Spinal cord (tissue), 10 donors: ENCODE results near the gene SPECC1. TPM values are rescaled to one million over a fixed set of nuclear protein-coding genes. Genes with fewer than 3 reads are reported as not detected.
"Not testable (repeated sequence)": the region's sequence is repeated elsewhere in the genome, so short reads cannot be mapped to it uniquely, and the experiment has no call there.

Experiments
- DNase-seq, 6 donors: peaks; one replicate each; pipeline versions ENCODE4 v3.0.0 to v3.0.0-alpha.2; 2013 to 2015; ENCODE audit warnings: low spot score in 6 of 6, low read depth in 4 of 6
- H3K27ac ChIP-seq: one replicate; pipeline ENCODE4 v1.5.1; 2013; ENCODE audit warnings: low read depth, low read length, control low read depth
- H3K27me3 ChIP-seq: one replicate; pipeline ENCODE4 v1.6.1; 2013; ENCODE audit warnings: low read length; ENCODE audit not compliant: control insufficient read depth, insufficient read depth
- H3K36me3 ChIP-seq: one replicate; pipeline ENCODE4 v1.6.1; 2013; ENCODE audit warnings: low read length; ENCODE audit not compliant: control insufficient read depth, insufficient read depth
- H3K4me1 ChIP-seq: one replicate; pipeline ENCODE4 v1.6.1; 2013; ENCODE audit warnings: low read length; ENCODE audit not compliant: control insufficient read depth, insufficient read depth
- H3K4me3 ChIP-seq: one replicate; pipeline ENCODE4 v1.5.1; 2013; ENCODE audit warnings: low read depth, low read length, control low read depth
- H3K9me3 ChIP-seq: one replicate; pipeline ENCODE4 v1.6.1; 2013; ENCODE audit warnings: low read length; ENCODE audit not compliant: control insufficient read depth, insufficient read depth
- WGBS: methylation state at CpG from one replicate; pipeline ENCODE4 v1.1.5; 2013; ENCODE audit warnings: missing lambda C conversion rate; ENCODE audit not compliant: insufficient coverage; 5-methylcytosine and 5-hydroxymethylcytosine counted together
- polyA plus RNA-seq, 2 donors: library from polyadenylated mRNA; unstranded; fragments of 120-200 nt; gene quantifications; one replicate each; pipeline ENCODE4 v1.2.1, GENCODE V29; 2013; ENCODE audit not compliant: insufficient read length in 2 of 2
- total RNA-seq, 2 donors: library from RNA; depleted of rRNA in 1 of 2; stranded (reverse); fragments of 120-200 nt in 1 of 2; fragments of >200 nt in 1 of 2; gene quantifications; one replicate each; pipeline versions ENCODE4 v1.2.3 to v1.2.4, GENCODE V29; 2013 to 2014
- donor health status: healthy.

Gene SPECC1
- total and polyA plus RNA-seq, 4 donors, result 45.6 to 52.1 (median 49.9) TPM

DNA sequence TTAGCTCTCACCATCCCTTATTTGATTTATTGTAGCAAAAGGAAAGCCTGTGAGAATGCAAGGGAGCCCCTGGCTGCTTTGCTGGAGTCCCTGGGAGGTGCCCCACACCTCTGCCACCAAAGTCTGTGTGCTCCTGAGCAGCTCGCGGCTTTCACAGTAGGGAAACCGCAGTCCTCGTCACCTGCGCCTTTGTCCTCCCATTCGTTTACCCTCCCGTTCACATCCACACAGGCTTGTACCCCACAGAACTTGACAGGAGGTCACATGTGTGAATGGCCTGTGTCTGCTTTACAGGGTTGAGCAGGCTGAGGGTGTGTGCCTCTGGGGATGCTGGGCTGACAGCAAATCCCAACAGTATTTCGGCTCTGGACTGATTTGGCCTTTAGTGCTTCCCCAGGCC, 305.7 kb downstream of the SPECC1 start:
- no peak for DNase-seq
- Histone ChIP-seq H3K27me3 (no peaks in the 10 kb centered on the region), H3K4me3 (no peak overlapping the region), H3K27ac (no peak overlapping the region), H3K4me1 (peaks cover 11% of the 10 kb centered on the region), H3K36me3 (peaks cover 32% of the 10 kb centered on the region), H3K9me3 (no peaks in the 10 kb centered on the region)
- 83% methylated on average over 5 of the region's 8 CpGs for WGBS

DNA sequence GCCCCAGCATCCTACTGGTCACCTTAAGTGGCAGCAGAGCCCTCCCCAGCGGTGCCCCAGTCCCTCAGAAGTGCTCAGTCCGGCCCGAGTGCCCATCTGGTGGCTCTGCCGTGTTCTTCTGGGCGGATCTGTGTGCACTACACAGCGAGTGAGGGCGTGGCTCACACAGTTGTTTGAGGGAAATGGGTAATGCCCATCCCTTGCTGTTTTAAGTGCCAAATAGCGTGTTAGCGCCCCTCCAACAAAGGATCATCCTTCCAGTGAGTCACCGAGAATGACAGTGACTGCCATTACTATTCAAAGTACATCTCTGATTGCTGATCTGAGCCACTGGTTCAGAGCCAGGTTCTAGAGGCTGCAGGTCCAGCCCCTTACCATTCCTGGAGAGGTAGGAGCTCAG, 306.2 kb downstream of the SPECC1 start:
- Histone ChIP-seq H3K9me3 (no peaks in the 10 kb centered on the region), H3K27me3 (no peaks in the 10 kb centered on the region), H3K4me3 (no peak overlapping the region), H3K27ac (no peak overlapping the region), H3K4me1 (peaks cover 11% of the 10 kb centered on the region), H3K36me3 (peaks cover 32% of the 10 kb centered on the region)
- 89% methylated on average over 8 of the region's 10 CpGs for WGBS
- DNase-seq, result no peak

DNA sequence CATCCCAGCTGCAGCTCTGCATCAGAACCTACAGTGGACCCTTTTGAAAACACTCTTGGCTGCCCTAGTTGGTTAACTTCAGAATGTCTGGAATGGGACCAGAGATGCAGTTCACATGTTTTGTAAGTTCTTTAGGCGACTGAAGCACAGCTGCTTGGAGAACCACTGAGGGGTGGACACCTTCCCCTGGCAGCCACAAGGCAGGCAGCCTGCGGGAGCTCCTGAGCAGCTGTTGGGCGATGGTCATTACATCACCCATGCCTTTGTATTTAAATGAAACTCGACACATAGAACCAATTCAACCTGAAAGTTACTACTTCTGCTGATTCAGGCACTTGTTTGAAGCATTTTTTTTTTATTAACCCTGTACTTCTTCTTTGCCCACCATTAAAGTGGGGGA, 306.7 kb downstream of the SPECC1 start:
- Histone ChIP-seq H3K4me3 (no peak overlapping the region), H3K36me3 (peaks cover 29% of the 10 kb centered on the region), H3K27ac (no peak overlapping the region), H3K4me1 (peaks cover 12% of the 10 kb centered on the region), H3K27me3 (no peaks in the 10 kb centered on the region), H3K9me3 (no peaks in the 10 kb centered on the region)
- DNase-seq, result no peak
- WGBS, result 76% methylated on average over 3 of the region's 4 CpGs

DNA sequence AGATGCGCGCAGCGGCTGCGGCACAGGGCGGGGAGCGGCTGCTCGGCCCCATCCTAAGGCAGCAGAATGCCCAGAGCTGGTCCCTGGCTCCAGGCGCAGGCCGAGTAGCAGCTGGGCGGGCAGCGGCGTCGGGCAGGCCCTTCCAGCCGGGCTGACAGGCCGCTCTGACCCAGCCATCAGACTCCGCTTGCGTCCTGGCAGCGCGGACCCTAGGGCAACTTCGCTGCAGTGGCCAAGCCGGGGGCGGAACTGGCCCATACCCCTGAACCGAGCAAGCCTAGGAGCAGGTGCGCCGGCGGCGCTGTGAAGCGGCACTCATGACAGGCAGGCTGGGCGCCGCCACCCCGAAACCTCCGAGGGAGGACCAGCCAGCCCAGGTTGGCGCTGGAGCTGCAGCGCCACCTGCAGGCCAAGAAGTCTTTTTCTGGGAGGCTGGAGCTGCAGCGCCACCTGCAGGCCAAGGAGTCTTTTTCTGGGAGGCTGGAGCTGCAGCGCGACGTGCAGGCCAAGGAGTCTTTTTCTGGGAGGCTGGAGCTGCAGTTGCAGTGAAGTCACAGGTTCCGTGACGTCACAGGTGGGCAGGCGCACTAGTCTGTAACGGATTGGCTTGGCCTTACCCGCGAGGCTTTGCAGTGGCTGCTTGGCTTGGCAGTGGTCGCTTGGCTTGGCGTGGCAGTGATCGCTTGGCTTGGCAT, 311.5 kb downstream of the SPECC1 start:
- not testable (repeated sequence) for H3K27ac ChIP-seq, H3K4me1 ChIP-seq, H3K4me3 ChIP-seq, H3K9me3 ChIP-seq, H3K27me3 ChIP-seq
- DNase-seq, result peak in 3 of 6 donors; percentile 29 to 80 (median 72)
- WGBS, result 14% methylated on average over 41 of the region's 47 CpGs
- peaks cover 16% of the 10 kb centered on the region for H3K36me3 ChIP-seq

DNA sequence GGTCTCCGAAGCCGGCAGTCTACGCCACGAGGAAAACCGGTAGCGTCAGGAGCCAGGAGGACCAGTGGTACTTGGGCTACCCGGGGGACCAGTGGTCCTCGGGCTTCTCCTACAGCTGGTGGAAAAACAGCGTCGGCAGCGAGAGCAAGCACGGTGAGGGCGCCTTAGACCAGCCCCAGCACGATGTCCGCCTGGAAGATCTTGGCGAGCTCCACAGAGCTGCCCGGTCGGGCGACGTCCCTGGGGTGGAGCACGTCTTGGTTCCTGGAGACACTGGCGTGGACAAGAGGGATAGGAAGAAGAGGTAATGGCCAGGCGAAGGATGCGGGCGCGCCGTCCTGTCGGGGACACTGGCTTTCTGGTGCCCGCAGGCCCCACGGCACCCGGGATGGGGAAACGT, 312.2 kb downstream of the SPECC1 start:
- 98% methylated on average over 8 of the region's 32 CpGs for whole genome bisulfite sequencing
- not testable (repeated sequence) for H3K4me3 ChIP-seq, H3K9me3 ChIP-seq

DNA sequence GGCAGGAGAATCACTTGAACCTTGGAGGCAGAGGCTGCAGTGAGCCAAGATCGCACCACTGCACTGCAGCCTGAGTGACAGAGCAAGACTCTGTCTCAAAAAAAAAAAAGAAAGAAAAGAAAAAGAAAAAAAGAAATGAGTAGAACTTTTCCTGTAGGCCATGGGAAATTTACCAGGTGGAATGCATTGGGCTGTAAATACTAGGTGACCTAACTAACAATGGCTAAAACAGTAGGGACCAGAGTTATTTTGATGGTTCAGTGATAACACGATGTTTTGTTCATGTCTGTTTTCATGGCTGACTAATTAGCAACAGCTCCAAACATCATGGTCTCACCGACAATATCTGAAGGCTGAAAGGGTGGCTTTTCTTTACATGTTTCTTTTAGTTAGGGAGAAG, 318.6 kb downstream of the SPECC1 start:
- 100% methylated on average over 1 of the region's 3 CpGs for WGBS
- not testable (repeated sequence) for H3K36me3 ChIP-seq

More for the DNA sequence above, 312.2 kb downstream of the SPECC1 start:
- H3K36me3 ChIP-seq, result peaks cover 11% of the 10 kb centered on the region
- H3K4me1 ChIP-seq, DNase-seq, H3K27ac ChIP-seq, H3K27me3 ChIP-seq: not testable (repeated sequence)

DNA sequence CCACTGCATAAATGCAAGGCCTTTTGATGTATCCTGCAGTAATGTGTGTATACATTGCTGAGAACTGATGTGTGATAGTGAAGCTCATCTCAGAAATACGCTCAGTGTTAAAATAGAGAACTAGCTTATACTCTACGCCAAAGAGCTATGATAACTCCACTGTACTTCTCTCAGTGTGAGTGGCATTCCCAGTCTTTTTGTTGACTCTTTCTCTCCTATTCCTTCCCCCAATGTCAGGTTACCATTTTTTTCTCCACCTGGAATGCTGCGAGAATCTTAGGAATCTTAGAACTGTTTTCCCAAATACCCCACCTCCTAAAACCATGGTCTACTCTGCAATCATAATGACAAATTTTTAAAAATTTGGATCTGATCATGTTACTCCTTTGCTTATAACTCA, 342.2 kb downstream of the SPECC1 start:
- not testable (repeated sequence) for H3K27me3 ChIP-seq, H3K9me3 ChIP-seq, H3K36me3 ChIP-seq, DNase-seq, H3K4me1 ChIP-seq, H3K4me3 ChIP-seq, H3K27ac ChIP-seq
- no CpG with 5 or more reads among the region's 3 CpGs for WGBS

More for the DNA sequence above, 318.6 kb downstream of the SPECC1 start:
- not testable (repeated sequence) for H3K4me1 ChIP-seq, H3K4me3 ChIP-seq, H3K27ac ChIP-seq, H3K9me3 ChIP-seq, DNase-seq, H3K27me3 ChIP-seq

DNA sequence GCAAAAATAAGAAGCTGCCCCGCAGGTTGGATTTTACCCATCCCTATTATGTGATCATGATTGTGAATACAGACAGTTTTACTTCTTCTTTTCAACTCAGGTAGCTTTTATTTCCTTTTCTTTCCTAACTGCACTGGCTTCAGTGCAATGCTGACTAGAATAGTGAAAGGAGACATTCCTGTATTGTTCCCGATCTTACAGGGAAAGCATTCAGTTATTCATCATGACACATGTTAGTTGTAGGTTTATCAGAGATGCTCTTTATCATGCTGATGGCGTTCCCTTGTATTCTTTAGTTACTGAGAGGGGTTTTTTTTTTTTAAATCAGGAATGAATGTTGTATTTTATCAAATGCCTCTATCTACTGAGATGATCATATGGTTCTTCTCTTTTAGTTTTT, 343.4 kb downstream of the SPECC1 start:
- H3K27me3 ChIP-seq, H3K27ac ChIP-seq, H3K36me3 ChIP-seq, DNase-seq, H3K4me1 ChIP-seq, H3K4me3 ChIP-seq, H3K9me3 ChIP-seq: not testable (repeated sequence)
- 40% methylated on average over 1 of the region's 3 CpGs for WGBS

DNA sequence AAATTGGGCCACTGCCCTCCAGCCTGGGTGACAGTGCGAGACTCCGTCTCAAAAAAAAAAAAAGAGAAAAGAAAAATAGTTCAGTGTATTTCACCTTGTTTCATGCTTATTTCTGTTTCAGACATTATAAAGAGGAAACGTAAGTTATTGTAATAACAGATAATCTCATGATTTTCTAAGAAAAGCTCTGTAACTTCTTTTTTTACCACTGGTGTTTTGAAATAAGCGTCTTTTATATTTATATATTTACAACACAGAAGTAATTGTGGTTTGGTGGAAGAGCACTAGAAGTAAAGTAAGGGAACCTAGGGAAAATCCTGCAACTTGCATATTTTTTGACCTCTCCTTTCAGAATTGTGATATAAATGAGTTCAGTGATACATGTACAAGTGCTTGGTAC, 354.7 kb downstream of the SPECC1 start:
- H3K36me3 ChIP-seq, H3K4me1 ChIP-seq, H3K4me3 ChIP-seq, DNase-seq, H3K9me3 ChIP-seq, H3K27me3 ChIP-seq, H3K27ac ChIP-seq: not testable (repeated sequence)
- WGBS, result no CpG with 5 or more reads among the region's 4 CpGs
